A673 (cell line): ENCODE results near the gene FASTKD3. TPM values are rescaled to one million over a fixed set of nuclear protein-coding genes. Genes with fewer than 3 reads are reported as not detected.

Source experiments
- BruUV-seq: library from RNA; stranded (reverse); fragments of 400-500 nt; replicated peaks from 2 replicates; lab custom pipeline; 2021; lab: Mats Ljungman, UMichigan
- CTCF ChIA-PET: fragments of 300-600 bp; sonication (Branson Sonifier 250); formaldehyde crosslinking; loops from one replicate; lab custom pipeline; 2022; ENCODE audit warnings: antibody characterized with exemption; lab: Charles Lee
- POLR2A ChIA-PET: fragments of 300-600 bp; sonication (Branson Sonifier 250); formaldehyde crosslinking; loops from one replicate; lab custom pipeline; 2022; ENCODE audit warnings: antibody characterized with exemption; ENCODE audit not compliant: low non-redundant PET; lab: Charles Lee
- DNase-seq: peaks from one replicate; pipeline ENCODE4 v3.0.0-alpha.2; 2015; ENCODE audit warnings: low spot score
- H3K27ac ChIP-seq: fragments of 200-600 bp; sonication (generic); 2 replicates; pipeline ENCODE4 v1.5.1; 2016; ENCODE audit warnings: mixed run types, low read depth, mild to moderate bottlenecking, mixed read lengths, antibody characterized with exemption, low read length; ENCODE audit not compliant: poor library complexity, severe bottlenecking
- H3K27me3 ChIP-seq: fragments of 200-600 bp; sonication (generic); replicated peaks from 2 replicates; pipeline ENCODE4 v1.6.1; 2017; ENCODE audit warnings: mixed run types, low read depth, mild to moderate bottlenecking, mixed read lengths, antibody characterized with exemption, low read length; ENCODE audit not compliant: insufficient read depth, poor library complexity
- H3K36me3 ChIP-seq: fragments of 200-600 bp; sonication (generic); 2 replicates; pipeline ENCODE4 v1.6.1; 2016; ENCODE audit warnings: mixed run types, mild to moderate bottlenecking, mixed read lengths, antibody characterized with exemption, low read length; ENCODE audit not compliant: insufficient read depth, poor library complexity, severe bottlenecking
- H3K4me1 ChIP-seq: fragments of 200-600 bp; sonication (generic); 2 replicates; pipeline ENCODE4 v1.6.1; 2017; ENCODE audit warnings: mixed run types, mild to moderate bottlenecking, mixed read lengths, antibody characterized with exemption, low read length; ENCODE audit not compliant: insufficient read depth, poor library complexity, severe bottlenecking
- H3K4me3 ChIP-seq: fragments of 200-600 bp; sonication (generic); 2 replicates; pipeline ENCODE4 v1.5.1; 2016; ENCODE audit warnings: low read depth, mixed run types, mild to moderate bottlenecking, mixed read lengths, low read length; ENCODE audit not compliant: poor library complexity, severe bottlenecking
- H3K9me3 ChIP-seq: fragments of 200-600 bp; sonication (generic); 2 replicates; pipeline ENCODE4 v1.6.1; 2016; ENCODE audit warnings: mixed run types, low read depth, mild to moderate bottlenecking, mixed read lengths, antibody characterized with exemption, low read length; ENCODE audit not compliant: poor library complexity, severe bottlenecking
- CTCF ChIP-seq: fragments of 300-800, 200-600 bp; sonication (generic); conservative IDR thresholded peaks from 2 replicates; pipeline ENCODE4 v1.5.1; 2017; ENCODE audit warnings: low read depth, mild to moderate bottlenecking, antibody characterized with exemption, low read length, moderate library complexity, mixed read lengths
- EZH2 ChIP-seq: fragments of 200-600 bp; sonication (generic); IDR thresholded peaks from 2 replicates; pipeline ENCODE4 v1.6.1; 2017; ENCODE audit warnings: borderline replicate concordance, low read depth, mild to moderate bottlenecking, mixed read lengths, antibody characterized with exemption, low read length; ENCODE audit not compliant: poor library complexity, severe bottlenecking
- intact Hi-C: fragments of 100-400 bp; cut with micrococcal nuclease; formaldehyde crosslinking; loops from one replicate; pipeline ENCODE4 v1.10.0; 2022; ENCODE audit not compliant: unreplicated experiment
- total RNA-seq: library from RNA; stranded (reverse); gene quantifications from 2 replicates; pipeline ENCODE4 v1.2.3, GENCODE V29; 2021

The FASTKD3 gene
- total RNA-seq, 1 experiment from 2014 or later, result 16.8 TPM

- DNase-seq, result no peak
- Histone ChIP-seq H3K36me3 (no peaks in the 10 kb centered on the region), H3K9me3 (no peaks in the 10 kb centered on the region), H3K27ac (no peak overlapping the region), H3K4me1 (no peaks in the 10 kb centered on the region), H3K27me3 (peaks cover 11% of the 10 kb centered on the region), H3K4me3 (no peak overlapping the region)
- TF ChIP-seq EZH2, result no peak
- no peak for TF ChIP-seq CTCF
- intact Hi-C loops, result no loop called here
- POLR2A ChIA-PET, result no interaction called here
- BruUV-seq, result no TSS peak
- CTCF ChIA-PET, result no interaction called here
Observed at GRCh38 chr5:7813007-7813406, 55.8 kb downstream of the FASTKD3 start.

GRCh38 chr5:7811715-7812114 is 57.1 kb downstream of the FASTKD3 start:
- no peak for DNase-seq
- no TSS peak for BruUV-seq
- no peaks in the 10 kb centered on the region for H3K4me1 ChIP-seq
- no peaks in the 10 kb centered on the region for H3K9me3 ChIP-seq
- ChIA-PET POLR2A (no interaction called here), CTCF (no interaction called here)
- no peak for TF ChIP-seq CTCF
- no peak for TF ChIP-seq EZH2
- intact Hi-C loops, result no loop called here
- H3K27me3 ChIP-seq, result peaks cover 11% of the 10 kb centered on the region
- no peak overlapping the region for H3K4me3 ChIP-seq
- H3K27ac ChIP-seq, result no peak overlapping the region
- H3K36me3 ChIP-seq, result no peaks in the 10 kb centered on the region

Other genes starting within 250 kb of the FASTKD3 start
- gene CFAP90, start 17.9 kb downstream of the FASTKD3 start, total RNA-seq, result not detected in 2 replicates
- gene MTRR, start 117 bp upstream of the FASTKD3 start, total RNA-seq, result 44.4 and 57.1 TPM in 2 replicates